GM12878 (cell line): ENCODE measurements around the gene PTPRN2. TPM values are rescaled to one million over a fixed set of nuclear protein-coding genes. Genes with fewer than 3 reads are reported as not detected.

Source experiments
- ATAC-seq: fragments of 200-7000 bp; cut with Tn5 transposase; 3 replicates; pipeline ENCODE4 v1.9.1; 2020; ENCODE audit warnings: mild to moderate bottlenecking, moderate library complexity
- BruUV-seq: library from RNA; stranded (reverse); fragments of 400-500 nt; replicated peaks from 2 replicates; lab custom pipeline; 2021; lab: Mats Ljungman, UMichigan
- CTCF ChIA-PET: fragments of 300-600 bp; sonication (Branson Sonifier 250); formaldehyde crosslinking; extraction: SDS; loops from one replicate; lab custom pipeline; 2021; ENCODE audit warnings: inconsistent platforms; lab: Yijun Ruan, JAX
- POLR2A ChIA-PET: fragments of 350-600 bp; formaldehyde crosslinking; extraction: SDS; loops from one replicate; lab custom pipeline; 2021; ENCODE audit warnings: inconsistent platforms; lab: Charles Lee
- RAD21 ChIA-PET: fragments of 300-600 bp; sonication (Branson Sonifier 250); formaldehyde crosslinking; loops from one replicate; lab custom pipeline; 2023; ENCODE audit warnings: antibody characterized with exemption; ENCODE audit not compliant: unreplicated experiment; lab: Charles Lee
- SMC1A ChIA-PET: fragments of 300-600 bp; sonication (Branson Sonifier 250); formaldehyde crosslinking; loops from one replicate; lab custom pipeline; 2023; ENCODE audit not compliant: unreplicated experiment, uncharacterized antibody; lab: Charles Lee
- DNase-seq: peaks from one replicate; pipeline ENCODE4 v3.0.0-alpha.2; 2011; ENCODE audit warnings: low read depth, low spot score
- FAIRE-seq: peaks from 3 replicates; lab custom pipeline; 2011; peaks lifted over from hg19 to GRCh38; lab: Jason Lieb, UNC
- H2AFZ ChIP-seq: 2 replicates; pipeline ENCODE4 v1.6.0; 2011; ENCODE audit warnings: low read depth, low read length, control low read depth; ENCODE audit not compliant: control insufficient read depth
- H3K27ac ChIP-seq: 2 replicates; pipeline ENCODE4 v1.5.1; 2011; ENCODE audit warnings: control low read depth; ENCODE audit not compliant: control insufficient read depth, insufficient read depth
- H3K27me3 ChIP-seq, 2 experiments: replicated peaks in 1 of 2; 2 replicates each; pipeline versions ENCODE4 v1.6.0 to v1.6.1; 2011; ENCODE audit warnings: low read length in 1 of 2; ENCODE audit not compliant: control insufficient read depth in 2 of 2, insufficient read depth in 2 of 2
- H3K36me3 ChIP-seq, 2 experiments: 2 replicates each; pipeline ENCODE4 v1.5.1; 2011; ENCODE audit warnings: low read length in 1 of 2; ENCODE audit not compliant: control insufficient read depth in 2 of 2, insufficient read depth in 2 of 2
- H3K4me1 ChIP-seq: 2 replicates; pipeline ENCODE4 v1.6.1; 2011; ENCODE audit warnings: mild to moderate bottlenecking, low read length, moderate library complexity, mixed read lengths; ENCODE audit not compliant: control insufficient read depth, insufficient read depth
- H3K4me2 ChIP-seq: 2 replicates; pipeline ENCODE4 v1.6.0; 2011; ENCODE audit warnings: control low read depth; ENCODE audit not compliant: control insufficient read depth, insufficient read depth
- H3K4me3 ChIP-seq: fragments of 200-600 bp; sonication (generic); 2 replicates; pipeline ENCODE4 v1.5.1; 2016
- H3K79me2 ChIP-seq: 2 replicates; pipeline ENCODE4 v1.6.0; 2011; ENCODE audit warnings: low read length; ENCODE audit not compliant: control insufficient read depth, insufficient read depth
- H3K9ac ChIP-seq: 2 replicates; pipeline ENCODE4 v1.8.0; 2011; ENCODE audit warnings: low read length, control low read depth, mixed read lengths; ENCODE audit not compliant: control insufficient read depth, insufficient read depth
- H3K9me3 ChIP-seq: replicated peaks from 3 replicates; pipeline ENCODE4 v1.5.1; 2011; ENCODE audit warnings: mild to moderate bottlenecking, low read length; ENCODE audit not compliant: control insufficient read depth, insufficient read depth
- H4K20me1 ChIP-seq: 2 replicates; pipeline ENCODE4 v1.6.0; 2011; ENCODE audit not compliant: control insufficient read depth, insufficient read depth
- ATF7 ChIP-seq: fragments of 450-650 bp; IDR thresholded peaks from 2 replicates; pipeline ENCODE4 v1.6.1; 2016; ENCODE audit warnings: low read depth, mild to moderate bottlenecking
- BMI1 ChIP-seq: fragments of 450-650 bp; IDR thresholded peaks from 2 replicates; pipeline ENCODE4 v1.6.1; 2016; ENCODE audit warnings: mild to moderate bottlenecking, moderate library complexity, borderline replicate concordance
- CEBPZ ChIP-seq: fragments of 150-350 bp; IDR thresholded peaks from 2 replicates; pipeline ENCODE4 v1.6.1; 2016; ENCODE audit warnings: low read depth, low read length
- CTCF ChIP-seq, 3 experiments: IDR thresholded peaks in 2 of 3; conservative IDR thresholded peaks in 1 of 3; 2 replicates each; pipeline ENCODE4 v1.5.1; 2011; ENCODE audit warnings: low read depth in 3 of 3, low read length in 3 of 3, mild to moderate bottlenecking in 3 of 3, control low read depth in 2 of 3, moderate library complexity in 2 of 3, inconsistent platforms in 1 of 3, mixed read lengths in 1 of 3; ENCODE audit not compliant: control insufficient read depth in 2 of 3, insufficient read depth in 1 of 3; ENCODE audit errors: extremely low read depth in 1 of 3
- FOXK2 ChIP-seq: fragments of 450-650 bp; IDR thresholded peaks from 2 replicates; pipeline ENCODE4 v1.6.1; 2017; ENCODE audit warnings: mild to moderate bottlenecking, moderate library complexity
- NKRF ChIP-seq: fragments of 450-650 bp; conservative IDR thresholded peaks from 2 replicates; pipeline ENCODE4 v1.6.1; 2017; ENCODE audit warnings: mild to moderate bottlenecking, moderate library complexity
- SMARCA5 ChIP-seq: fragments of 450-650 bp; IDR thresholded peaks from 2 replicates; pipeline ENCODE4 v1.6.1; 2017; ENCODE audit warnings: mild to moderate bottlenecking
- SREBF2 ChIP-seq: IDR thresholded peaks from 2 replicates; pipeline ENCODE4 v1.6.1; 2012; ENCODE audit warnings: mild to moderate bottlenecking, low read length
- TCF3 ChIP-seq: IDR thresholded peaks from 2 replicates; pipeline ENCODE4 v1.6.1; 2012; ENCODE audit warnings: low read depth, mild to moderate bottlenecking, low read length, borderline replicate concordance; ENCODE audit not compliant: insufficient read depth
- ZNF687 ChIP-seq: fragments of 450-650 bp; IDR thresholded peaks from 2 replicates; pipeline ENCODE4 v1.6.1; 2017; ENCODE audit warnings: mild to moderate bottlenecking, moderate library complexity
- WGBS: methylation state at CpG from one replicate; pipeline ENCODE4 v1.1.6; 2016; ENCODE audit warnings: low lambda C conversion rate; ENCODE audit not compliant: insufficient replicate concordance, insufficient coverage; ENCODE audit errors: missing lambda C conversion rate; 5-methylcytosine and 5-hydroxymethylcytosine counted together
- in situ Hi-C: fragments of 300-500 bp; cut with MboI; formaldehyde crosslinking; loops from 9 replicates; pipeline ENCODE4 v1.14.3; 2018; ENCODE audit warnings: mixed read lengths
- intact Hi-C: fragments of 100-400 bp; cut with micrococcal nuclease; formaldehyde crosslinking; loops from one replicate; pipeline ENCODE4 v1.14.2; 2022; ENCODE audit not compliant: unreplicated experiment
- polyA plus RNA-seq, 11 experiments: library from polyadenylated mRNA; depleted of rRNA in 4 of 11; unstranded in 6 of 11; stranded (reverse) in 5 of 11; fragments of >200 nt; fragmentation: Nextera tagmentation in 4 of 11; fragmentation: Illumina TruSeq in 1 of 11; extraction: Ambion mirVana in 4 of 11; extraction: Trizol in 1 of 11; gene quantifications; 1 replicate in 1 of 11; 2 replicates in 10 of 11; pipeline versions ENCODE4 v1.2.1 to v1.2.3, GENCODE V29; 2011 to 2016; ENCODE audit warnings: inconsistent platforms in 2 of 11, missing spikeins in 2 of 11, low read depth in 1 of 11
- total RNA-seq, 4 experiments: library from RNA; depleted of rRNA in 3 of 4; stranded (reverse); fragments of >200 nt in 3 of 4; fragmentation: Illumina TruSeq in 1 of 4; extraction: Trizol in 1 of 4; gene quantifications; 2 replicates each; pipeline versions ENCODE4 v1.2.1 to v1.2.3, GENCODE V29; 2013 to 2021
- TF ChIP-seq, protein P1 (sequence below): IDR thresholded peaks from 2 replicates; pipeline ENCODE4 v1.6.1; 2011; ENCODE audit warnings: low read depth, low read length, improper control_type of control experiment, borderline replicate concordance

PTPRN2 gene
- total and polyA plus RNA-seq, 10 of the 15 experiments (the other 5 are each of a cell fraction or from before 2014, with no cell fraction given), result 5.4 TPM; not detected in 9

GRCh38 chr7:158067931-158068482, 519.6 kb downstream of the PTPRN2 start:
- Histone ChIP-seq H3K4me2 (no peak overlapping the region), H4K20me1 (no peaks in the 10 kb centered on the region), H3K9me3 (peaks cover 2% of the 10 kb centered on the region; the same call in 2 of the 3 replicates), H3K4me3 (no peak overlapping the region), H3K79me2 (no peaks in the 10 kb centered on the region), H2AFZ (no peak overlapping the region), H3K27me3 (no peaks in the 10 kb centered on the region), H3K27ac (no peak overlapping the region), H3K9ac (no peak overlapping the region), H3K36me3 (no peaks in the 10 kb centered on the region), H3K4me1 (no peaks in the 10 kb centered on the region)
- no TSS peak for BruUV-seq
- SMC1A ChIA-PET, result no interaction called here
- ATAC-seq, result no peak
- 18% methylated on average over 14 of the region's 14 CpGs for WGBS
- intact Hi-C loops, result no loop called here
- no peak for FAIRE-seq
- DNase-seq, result no peak
- in situ Hi-C loops, result no loop called here
- RAD21 ChIA-PET, result no interaction called here
- CTCF ChIA-PET, result no interaction called here
- POLR2A ChIA-PET, result no interaction called here
- TF ChIP-seq, protein P1, sequence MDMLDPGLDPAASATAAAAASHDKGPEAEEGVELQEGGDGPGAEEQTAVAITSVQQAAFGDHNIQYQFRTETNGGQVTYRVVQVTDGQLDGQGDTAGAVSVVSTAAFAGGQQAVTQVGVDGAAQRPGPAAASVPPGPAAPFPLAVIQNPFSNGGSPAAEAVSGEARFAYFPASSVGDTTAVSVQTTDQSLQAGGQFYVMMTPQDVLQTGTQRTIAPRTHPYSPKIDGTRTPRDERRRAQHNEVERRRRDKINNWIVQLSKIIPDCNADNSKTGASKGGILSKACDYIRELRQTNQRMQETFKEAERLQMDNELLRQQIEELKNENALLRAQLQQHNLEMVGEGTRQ, result no peak
- TF ChIP-seq SMARCA5 (no peak), SREBF2 (no peak), CEBPZ (no peak), ZNF687 (no peak), ATF7 (no peak), TCF3 (no peak), FOXK2 (no peak), CTCF (IDR thresholded peaks at IDR 0.05 in 2 of 3, conservative IDR thresholded peaks at IDR 0.05 in 1 of 3; ENCODE audit: control insufficient read depth in 2 of 3, extremely low read depth in 1 of 3, insufficient read depth in 1 of 3, low read depth in 3 of 3, low read length in 3 of 3) (no peak), BMI1 (no peak), NKRF (no peak)
